Caco-2 (cell line): ENCODE results near the gene RBMS2. TPM values are rescaled to one million over a fixed set of nuclear protein-coding genes. Genes with fewer than 3 reads are reported as not detected.
A peak's percentile ranks its signal among the peaks of the same experiment; 100 is the strongest.

Source experiments
- BruUV-seq: library from RNA; stranded (reverse); fragments of 400-500 nt; replicated peaks from 2 replicates; lab custom pipeline; 2021; lab: Mats Ljungman, UMichigan
- CTCF ChIA-PET: fragments of 300-600 bp; sonication (Branson Sonifier 250); formaldehyde crosslinking; loops from one replicate; lab custom pipeline; 2022; ENCODE audit warnings: antibody characterized with exemption; lab: Charles Lee
- POLR2A ChIA-PET: fragments of 300-600 bp; sonication (Branson Sonifier 250); formaldehyde crosslinking; loops from one replicate; lab custom pipeline; 2022; ENCODE audit warnings: antibody characterized with exemption; lab: Charles Lee
- DNase-seq, 2 experiments: peaks; one replicate each; pipeline versions ENCODE4 v3.0.0 to v3.0.0-alpha.2; 2020 to 2022
- H3K27me3 ChIP-seq: replicated peaks from 2 replicates; pipeline ENCODE4 v1.6.0; 2011; ENCODE audit warnings: low read length; ENCODE audit not compliant: control insufficient read depth, insufficient read depth
- H3K36me3 ChIP-seq: 2 replicates; pipeline ENCODE4 v1.5.1; 2011; ENCODE audit warnings: low read length; ENCODE audit not compliant: control insufficient read depth, insufficient read depth
- H3K4me1 ChIP-seq: fragments of 250-450 bp; sonication (Bioruptor Pico); 2 replicates; pipeline ENCODE4 v1.5.1; 2020; ENCODE audit warnings: mild to moderate bottlenecking
- H3K4me3 ChIP-seq: 2 replicates; pipeline ENCODE4 v1.5.1; 2011; ENCODE audit warnings: low read depth, mild to moderate bottlenecking, control low read depth, low read length
- H3K9me3 ChIP-seq: fragments of 250-450 bp; sonication (Bioruptor Pico); 2 replicates; pipeline ENCODE4 v1.5.1; 2020; ENCODE audit warnings: mild to moderate bottlenecking, moderate library complexity
- H3K27ac Mint-ChIP-seq: one replicate; pipeline ENCODE4 v1.8.0; 2022; ENCODE audit warnings: mixed read lengths; ENCODE audit not compliant: unreplicated experiment
- H3K27me3 Mint-ChIP-seq: one replicate; pipeline ENCODE4 v1.8.0; 2022; ENCODE audit warnings: mixed read lengths; ENCODE audit not compliant: insufficient read depth, unreplicated experiment
- H3K36me3 Mint-ChIP-seq: one replicate; pipeline ENCODE4 v1.8.0; 2022; ENCODE audit warnings: mild to moderate bottlenecking, mixed read lengths; ENCODE audit not compliant: insufficient read depth, unreplicated experiment
- H3K4me1 Mint-ChIP-seq: one replicate; pipeline ENCODE4 v1.8.0; 2022; ENCODE audit warnings: low read depth, mixed read lengths; ENCODE audit not compliant: unreplicated experiment
- H3K4me3 Mint-ChIP-seq: one replicate; pipeline ENCODE4 v1.8.0; 2022; ENCODE audit warnings: mild to moderate bottlenecking, moderate library complexity, mixed read lengths; ENCODE audit not compliant: unreplicated experiment
- H3K9me3 Mint-ChIP-seq: one replicate; pipeline ENCODE4 v1.8.0; 2022; ENCODE audit warnings: mixed read lengths; ENCODE audit not compliant: unreplicated experiment
- CTCF ChIP-seq, 2 experiments: fragments of 200-600 bp in 1 of 2; IDR thresholded peaks; 1 replicate in 1 of 2; 2 replicates in 1 of 2; pipeline versions ENCODE4 v1.5.1 to v1.8.0; 2011 to 2022; ENCODE audit warnings: antibody characterized with exemption in 1 of 2, control low read depth in 1 of 2, inconsistent platforms in 1 of 2, low read depth in 1 of 2, low read length in 1 of 2, mild to moderate bottlenecking in 1 of 2, moderate library complexity in 1 of 2; ENCODE audit not compliant: insufficient read depth in 1 of 2, severe bottlenecking in 1 of 2, unreplicated experiment in 1 of 2
- intact Hi-C: fragments of 100-400 bp; cut with micrococcal nuclease; formaldehyde crosslinking; loops from one replicate; pipeline ENCODE4 v1.10.0; 2022; ENCODE audit not compliant: unreplicated experiment
- total RNA-seq: library from RNA; stranded (reverse); gene quantifications from 2 replicates; pipeline ENCODE4 v1.2.3, GENCODE V29; 2022

The RBMS2 gene
- total RNA-seq, 1 experiment from 2014 or later = 39.5 TPM

GRCh38 chr12:56629459-56630179 lies 108.0 kb downstream of the RBMS2 start:
- Mint-ChIP-seq H3K4me3 (peak overlapping the region; percentile 78), H3K27me3 (no peaks in the 10 kb centered on the region), H3K9me3 (no peaks in the 10 kb centered on the region), H3K27ac (peak overlapping the region; percentile 46), H3K36me3 (peaks cover 57% of the 10 kb centered on the region), H3K4me1 (peaks cover 17% of the 10 kb centered on the region)
- no peaks in the 10 kb centered on the region for H3K9me3 ChIP-seq
- no peaks in the 10 kb centered on the region; the same call in 1 of the 2 replicates for H3K36me3 ChIP-seq
- CTCF ChIA-PET = interaction anchor here (0.7 to 1.2 kb wide), 3 partner anchors 62 to 482 kb away, joined by 3 to 5 read pairs (median 3); partner anchors contain the start of gene STAT6
- intact Hi-C loops = no loop called here
- H3K27me3 ChIP-seq = no peaks in the 10 kb centered on the region
- H3K4me1 ChIP-seq = peaks cover 29% of the 10 kb centered on the region
- H3K4me3 ChIP-seq = peak overlapping the region; percentile 95
- DNase-seq = peak in 1 of 2 experiments; percentile 19
- POLR2A ChIA-PET = interaction anchor here (0.6 to 1.0 kb wide), 2 partner anchors 10 to 29 kb away, joined by 4 to 8 read pairs; no protein-coding TSS in a partner anchor
- TF ChIP-seq CTCF (IDR thresholded peaks at IDR 0.05; ENCODE audit: insufficient read depth in 1 of 2, low read depth in 1 of 2, low read length in 1 of 2, severe bottlenecking in 1 of 2, unreplicated experiment in 1 of 2) = no peak
- no TSS peak for BruUV-seq

GRCh38 chr12:56630180-56630632 lies 108.6 kb downstream of the RBMS2 start, which contains the start of gene BAZ2A:
BAZ2A (minus strand) TSS chr12:56630326; CDS start chr12:56617530, 12,796 bp downstream.
- BruUV-seq = no TSS peak
- H3K27me3 ChIP-seq = no peaks in the 10 kb centered on the region
- Mint-ChIP-seq H3K9me3 (no peaks in the 10 kb centered on the region), H3K27ac (peak within 1 kb of the TSS; percentile 46), H3K27me3 (no peaks in the 10 kb centered on the region), H3K4me3 (peak within 1 kb of the TSS; percentile 78), H3K4me1 (peaks cover 17% of the 10 kb centered on the region), H3K36me3 (peaks cover 57% of the 10 kb centered on the region)
- no peaks in the 10 kb centered on the region for H3K9me3 ChIP-seq
- intact Hi-C loops = no loop called here
- ChIA-PET CTCF (no interaction called here), POLR2A (no interaction called here)
- no peaks in the 10 kb centered on the region; the same call in 1 of the 2 replicates for H3K36me3 ChIP-seq
- H3K4me1 ChIP-seq = peaks cover 29% of the 10 kb centered on the region
- no peak for TF ChIP-seq CTCF (IDR thresholded peaks at IDR 0.05; ENCODE audit: insufficient read depth in 1 of 2, low read depth in 1 of 2, low read length in 1 of 2, severe bottlenecking in 1 of 2, unreplicated experiment in 1 of 2)
- DNase-seq = peak; percentile 81 to 87
- H3K4me3 ChIP-seq = peak within 1 kb of the TSS; percentile 95

- peak overlapping the region; percentile 31 for H3K4me3 Mint-ChIP-seq
- ChIA-PET POLR2A (no interaction called here), CTCF (no interaction called here)
- no peak for TF ChIP-seq CTCF (IDR thresholded peaks at IDR 0.05; ENCODE audit: insufficient read depth in 1 of 2, low read depth in 1 of 2, low read length in 1 of 2, severe bottlenecking in 1 of 2, unreplicated experiment in 1 of 2)
- H3K27me3 ChIP-seq = no peaks in the 10 kb centered on the region
- peaks cover 58% of the 10 kb centered on the region for H3K36me3 Mint-ChIP-seq
- DNase-seq = peak; percentile 66 to 74
- H3K4me1 Mint-ChIP-seq = peaks cover 17% of the 10 kb centered on the region
- no peaks in the 10 kb centered on the region for H3K9me3 Mint-ChIP-seq
- no peaks in the 10 kb centered on the region for H3K27me3 Mint-ChIP-seq
- peaks cover 29% of the 10 kb centered on the region for H3K4me1 ChIP-seq
- no TSS peak for BruUV-seq
- no peak overlapping the region for H3K27ac Mint-ChIP-seq
- no peaks in the 10 kb centered on the region for H3K9me3 ChIP-seq
- H3K4me3 ChIP-seq = no peak overlapping the region
- no peaks in the 10 kb centered on the region for H3K36me3 ChIP-seq
- intact Hi-C loops = no loop called here
Observed at GRCh38 chr12:56631790-56632700, 110.4 kb downstream of the RBMS2 start.
